ENCODE measurements around the gene ATP13A4.

GRCh38 chr3:193378706-193379105 is 176.0 kb downstream of the ATP13A4 start, which contains the start of gene ATP13A5:
- TF ChIP-seq CTCF (IDR thresholded peaks at IDR 0.05): no peak
- no peak for TF ChIP-seq POLR2A (IDR thresholded peaks at IDR 0.05)
